Kidney (tissue), 14 donors: ENCODE results near the gene PCDHGB1. TPM values are rescaled to one million over a fixed set of nuclear protein-coding genes. Genes with fewer than 3 reads are reported as not detected.
"Not testable (repeated sequence)": the region's sequence is repeated elsewhere in the genome, so short reads cannot be mapped to it uniquely, and the experiment has no call there.

Experiments used
- DNase-seq, 5 donors: peaks; one replicate each; pipeline ENCODE4 v3.0.0-alpha.2; 2013 to 2020
- FAIRE-seq: peaks from 2 replicates; lab custom pipeline; 2012; peaks lifted over from hg19 to GRCh38; lab: Jason Lieb, UNC
- H3K27ac ChIP-seq, 2 donors: one replicate each; pipeline ENCODE4 v1.7.0; 2013; ENCODE audit warnings: low read depth in 2 of 2, low read length in 2 of 2, inconsistent platforms in 1 of 2
- H3K27me3 ChIP-seq: one replicate; pipeline ENCODE4 v1.7.1; 2013; ENCODE audit warnings: low read length, inconsistent platforms; ENCODE audit not compliant: control insufficient read depth, insufficient read depth
- H3K36me3 ChIP-seq, 3 donors: one replicate each; pipeline versions ENCODE4 v1.7.0 to v1.7.1; 2013; ENCODE audit warnings: low read length in 3 of 3, control low read depth in 1 of 3, inconsistent platforms in 1 of 3; ENCODE audit not compliant: insufficient read depth in 3 of 3, control insufficient read depth in 2 of 3
- H3K4me1 ChIP-seq, 3 donors: one replicate each; pipeline versions ENCODE4 v1.7.0 to v1.7.1; 2013; ENCODE audit warnings: low read length in 3 of 3, inconsistent platforms in 1 of 3, low read depth in 1 of 3; ENCODE audit not compliant: control insufficient read depth in 2 of 3, insufficient read depth in 2 of 3
- H3K4me3 ChIP-seq, 3 donors: one replicate each; pipeline versions ENCODE4 v1.7.0 to v1.8.1; 2013; ENCODE audit warnings: low read length in 3 of 3, control low read depth in 1 of 3, inconsistent platforms in 1 of 3
- H3K9ac ChIP-seq, 3 donors: one replicate each; pipeline versions ENCODE4 v1.7.0 to v1.7.1; 2013; ENCODE audit warnings: low read length in 3 of 3, control low read depth in 1 of 3, inconsistent platforms in 1 of 3
- H3K9me3 ChIP-seq, 3 donors: one replicate each; pipeline versions ENCODE4 v1.7.0 to v1.7.1; 2013; ENCODE audit warnings: low read length in 3 of 3, control low read depth in 1 of 3, inconsistent platforms in 1 of 3; ENCODE audit not compliant: control insufficient read depth in 2 of 3, insufficient read depth in 1 of 3
- CTCF ChIP-seq: IDR thresholded peaks from 3 replicates; pipeline ENCODE4 v1.5.1; 2012; ENCODE audit warnings: mild to moderate bottlenecking, moderate library complexity, borderline replicate concordance; ENCODE audit not compliant: insufficient read depth; ENCODE audit errors: extremely low read depth
- intact Hi-C: fragments of 100-400 bp; cut with DNase I; formaldehyde crosslinking; loops from one replicate; pipeline ENCODE4 v1.11.1; 2022
- polyA plus RNA-seq: library from polyadenylated mRNA; stranded (reverse); fragments of 350-450 nt; fragmentation: Illumina TruSeq; extraction: RNeasy Lipid Tissue Mini Kit (QIAGEN cat#74804); gene quantifications from one replicate; pipeline ENCODE4 v1.2.3, GENCODE V29; 2014; ENCODE audit warnings: low read depth, low replicate concordance; ENCODE audit not compliant: insufficient read depth
- total RNA-seq: library from RNA; stranded (reverse); fragmentation: NEBNext Ultra II Directional; extraction: Animal tissue kit (Norgen Biotek cat#: 25700); gene quantifications from one replicate; pipeline ENCODE4 v1.2.1, GENCODE V29; 2021
- donor health status: control.
- donor health status: control.
- donor health status: control.
- donor health status: control.
- donor health status: control.
- donor health status: DM: yes; HTN: yes; CAD: no.
- donor health status: Normal renal cell carcinoma (clear cell type).

Gene PCDHGB1
- total and polyA plus RNA-seq, 2 donors from 2014 or later: 0.37 to 2.9 TPM

GRCh38 chr5:141387557-141388311 is 37.8 kb downstream of the PCDHGB1 start, which contains the start of gene PCDHGB4:
PCDHGB4 (plus strand) TSS chr5:141387698; CDS start chr5:141387885, 187 bp downstream.
- peak in 3 of 5 donors; percentile 29 to 48 (median 33) for DNase-seq
- H3K9me3 ChIP-seq: peaks cover 4 to 85% (median 19%) of the 10 kb centered on the region in 3 donors

GRCh38 chr5:141388661-141389060 is 38.8 kb downstream of the PCDHGB1 start:
- peaks cover 4 to 84% (median 19%) of the 10 kb centered on the region in 3 donors for H3K9me3 ChIP-seq

More at GRCh38 chr5:141387557-141388311, 37.8 kb downstream of the PCDHGB1 start, which contains the start of gene PCDHGB4:
- FAIRE-seq, intact Hi-C loops, H3K9ac ChIP-seq, H3K36me3 ChIP-seq, H3K27me3 ChIP-seq, H3K4me1 ChIP-seq, H3K27ac ChIP-seq: not testable (repeated sequence)
- TF ChIP-seq CTCF: peak; percentile 28
- peak within 1 kb of the TSS in 2 of 3 donors; percentile 23 to 25 for H3K4me3 ChIP-seq

GRCh38 chr5:141389153-141390042 is 39.5 kb downstream of the PCDHGB1 start:
- Histone ChIP-seq H3K4me1 (no peaks in the 10 kb centered on the region), H3K27me3 (no peaks in the 10 kb centered on the region), H3K9me3 (peaks cover 6 to 86% (median 19%) of the 10 kb centered on the region in 3 donors), H3K9ac (no peak overlapping the region), H3K4me3 (no peak overlapping the region), H3K27ac (no peak overlapping the region), H3K36me3 (no peaks in the 10 kb centered on the region)
- intact Hi-C loops: no loop called here
- FAIRE-seq: no peak
- no peak for TF ChIP-seq CTCF
- no peak for DNase-seq

More at GRCh38 chr5:141388661-141389060, 38.8 kb downstream of the PCDHGB1 start:
- Histone ChIP-seq H3K9ac (no peak overlapping the region), H3K4me1 (no peaks in the 10 kb centered on the region), H3K27ac (no peak overlapping the region), H3K4me3 (peak overlapping the region in 2 of 3 donors; percentile 23 to 25), H3K36me3 (no peaks in the 10 kb centered on the region), H3K27me3 (no peaks in the 10 kb centered on the region)
- TF ChIP-seq CTCF: no peak
- intact Hi-C loops: no loop called here
- no peak for FAIRE-seq
- no peak for DNase-seq
